Fibroblast of mammary gland (primary cell): ENCODE measurements around the gene CYB561.
"Not testable (repeated sequence)": the region's sequence is repeated elsewhere in the genome, so short reads cannot be mapped to it uniquely, and the experiment has no call there.

Experiments used
- DNase-seq: peaks from one replicate; pipeline ENCODE4 v3.0.0-alpha.2; 2010; ENCODE audit warnings: low read depth
- H3K4me3 ChIP-seq: 2 replicates; pipeline ENCODE4 v1.5.1; 2011; ENCODE audit warnings: low read depth, mild to moderate bottlenecking, low read length, moderate library complexity; ENCODE audit not compliant: control insufficient read depth
- TF ChIP-seq, protein P1 (sequence below): conservative IDR thresholded peaks from 2 replicates; pipeline ENCODE4 v1.5.1; 2011; ENCODE audit warnings: low read depth, low read length, inconsistent platforms; ENCODE audit not compliant: control insufficient read depth, insufficient read depth

CYB561 gene

DNA sequence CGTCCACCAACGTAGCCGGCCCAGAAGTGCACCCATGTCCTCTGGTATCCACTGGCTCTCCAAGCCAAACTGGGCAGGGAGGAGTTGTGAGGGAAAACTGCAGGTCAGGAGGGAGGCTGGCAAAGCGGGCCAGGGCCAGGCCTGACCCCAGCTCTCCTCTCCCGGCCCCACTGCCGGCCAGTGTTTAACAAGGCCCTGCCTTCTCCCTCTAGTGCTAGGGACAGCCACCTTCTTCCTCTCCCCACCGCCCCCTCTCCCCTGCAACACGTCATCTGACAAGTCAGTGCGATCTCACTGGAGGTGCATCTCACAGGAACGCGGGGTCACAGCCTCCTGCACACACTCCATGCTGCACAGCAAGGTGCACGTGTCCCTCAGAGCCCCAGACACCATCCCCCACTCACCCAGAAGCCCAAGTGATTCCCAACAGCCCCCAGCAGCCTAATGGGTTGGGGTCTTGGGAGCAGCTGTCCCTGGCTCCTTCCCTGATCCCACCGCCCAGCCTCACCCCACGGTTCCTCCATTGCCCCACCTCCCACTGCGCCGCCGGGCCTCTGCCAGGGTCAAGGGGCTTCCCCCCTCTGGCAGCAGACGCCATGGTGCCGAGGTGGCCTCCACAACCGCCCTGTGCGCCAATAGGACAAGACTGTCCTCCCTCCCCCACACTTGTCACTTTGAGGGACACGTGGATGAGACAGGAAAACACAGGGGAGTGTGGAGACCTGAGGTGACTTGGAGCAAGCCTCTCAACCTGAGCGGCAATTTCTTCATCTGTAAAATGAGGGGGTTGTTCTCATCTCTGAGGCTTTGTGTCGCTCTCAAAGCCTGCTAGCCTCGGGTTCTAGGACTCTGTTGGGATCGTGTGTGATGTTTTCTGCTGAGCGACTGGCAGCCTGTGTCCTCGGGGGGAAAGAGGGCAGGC is 29.6 kb upstream of the CYB561 start:
- no peak for DNase-seq
- TF ChIP-seq, protein P1, sequence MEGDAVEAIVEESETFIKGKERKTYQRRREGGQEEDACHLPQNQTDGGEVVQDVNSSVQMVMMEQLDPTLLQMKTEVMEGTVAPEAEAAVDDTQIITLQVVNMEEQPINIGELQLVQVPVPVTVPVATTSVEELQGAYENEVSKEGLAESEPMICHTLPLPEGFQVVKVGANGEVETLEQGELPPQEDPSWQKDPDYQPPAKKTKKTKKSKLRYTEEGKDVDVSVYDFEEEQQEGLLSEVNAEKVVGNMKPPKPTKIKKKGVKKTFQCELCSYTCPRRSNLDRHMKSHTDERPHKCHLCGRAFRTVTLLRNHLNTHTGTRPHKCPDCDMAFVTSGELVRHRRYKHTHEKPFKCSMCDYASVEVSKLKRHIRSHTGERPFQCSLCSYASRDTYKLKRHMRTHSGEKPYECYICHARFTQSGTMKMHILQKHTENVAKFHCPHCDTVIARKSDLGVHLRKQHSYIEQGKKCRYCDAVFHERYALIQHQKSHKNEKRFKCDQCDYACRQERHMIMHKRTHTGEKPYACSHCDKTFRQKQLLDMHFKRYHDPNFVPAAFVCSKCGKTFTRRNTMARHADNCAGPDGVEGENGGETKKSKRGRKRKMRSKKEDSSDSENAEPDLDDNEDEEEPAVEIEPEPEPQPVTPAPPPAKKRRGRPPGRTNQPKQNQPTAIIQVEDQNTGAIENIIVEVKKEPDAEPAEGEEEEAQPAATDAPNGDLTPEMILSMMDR, result no peak
- no peak overlapping the region for H3K4me3 ChIP-seq

GRCh38 chr17:63474586-63475460 is 28.7 kb upstream of the CYB561 start:
- H3K4me3 ChIP-seq, result no peak overlapping the region
- DNase-seq, result no peak
- TF ChIP-seq, protein P1, result no peak

DNA sequence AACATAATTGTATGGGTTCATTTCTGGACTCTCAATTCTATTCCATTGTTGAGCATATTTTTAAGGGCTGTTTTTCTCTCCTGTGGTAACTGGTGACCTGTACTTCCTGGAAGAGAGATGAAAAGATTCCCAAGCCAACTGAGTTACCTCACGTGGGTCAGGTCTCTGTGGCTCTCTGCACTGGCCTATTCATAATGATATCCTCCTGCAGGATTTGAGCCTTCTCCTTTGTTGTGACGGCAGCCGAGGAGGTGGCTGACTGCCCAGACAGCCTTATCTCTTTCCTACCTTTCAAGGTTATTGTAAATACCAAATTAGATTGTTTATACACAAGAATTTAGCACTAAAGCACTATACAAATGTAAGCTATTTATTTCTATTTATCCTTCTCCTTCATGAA is 28.1 kb upstream of the CYB561 start:
- H3K4me3 ChIP-seq, result no peak overlapping the region
- TF ChIP-seq, protein P1, result no peak
- no peak for DNase-seq

- not testable (repeated sequence) for H3K4me3 ChIP-seq, DNase-seq
These were observed 22.0 kb upstream of the CYB561 start for GRCh38 chr17:63468099-63468498.

- DNase-seq, result no peak
- TF ChIP-seq, protein P1, result no peak
These were observed 18.7 kb upstream of the CYB561 start for GRCh38 chr17:63464691-63465236.

DNA sequence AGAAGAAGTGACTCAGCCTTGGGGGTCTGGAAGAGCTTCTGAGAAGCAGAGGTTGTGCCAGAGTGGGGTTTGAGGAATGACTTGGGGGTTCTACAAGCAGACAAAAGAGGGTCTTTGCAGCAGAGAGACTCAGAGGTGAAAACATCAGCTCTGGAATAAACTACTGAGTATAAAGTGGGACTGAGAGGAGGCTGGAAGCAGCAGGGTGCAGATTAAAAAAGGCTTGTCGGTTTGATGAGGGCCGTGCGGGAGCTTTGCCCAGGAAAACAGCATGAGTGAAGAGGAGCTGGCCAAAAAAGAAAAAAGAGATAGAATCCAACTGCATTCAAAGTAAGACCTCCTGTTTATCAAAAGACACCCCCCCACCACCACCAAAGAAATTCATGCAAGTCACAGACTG is 17.7 kb upstream of the CYB561 start:
- no peak overlapping the region for H3K4me3 ChIP-seq
- DNase-seq, result no peak
- TF ChIP-seq, protein P1, result no peak

More at GRCh38 chr17:63464691-63465236, 18.7 kb upstream of the CYB561 start:
- H3K4me3 ChIP-seq, result no peak overlapping the region
